ENCODE measurements around the gene TRIB2. TPM values are rescaled to one million over a fixed set of nuclear protein-coding genes. Genes with fewer than 3 reads are reported as not detected.

TRIB2 gene
- 8.9 and 19.3 TPM in 2 replicates for total RNA-seq

GRCh38 chr2:12716282-12717190 lies at the start of gene TRIB2:
TSS of gene TRIB2 (plus strand) at chr2:12716936. CDS start at chr2:12718308, 1,372 bp downstream.

